HEK293 (cell line): ENCODE measurements around the gene SUPV3L1.

Source experiments
- CTCF ChIA-PET: fragments of 350-600 bp; formaldehyde crosslinking; extraction: SDS; loops from one replicate; lab custom pipeline; 2021; ENCODE audit warnings: antibody characterized with exemption; lab: Yijun Ruan, JAX
- POLR2A ChIA-PET: fragments of 300-600 bp; formaldehyde crosslinking; extraction: SDS; loops from one replicate; lab custom pipeline; 2020; ENCODE audit warnings: antibody characterized with exemption, inconsistent platforms; lab: Yijun Ruan, JAX
- H3K27ac ChIP-seq: fragments of 200-500 bp; sonication (Bioruptor generic); 2 replicates; pipeline ENCODE4 v1.5.1; 2014; ENCODE audit warnings: low read depth, low read length, control low read depth, inconsistent platforms; ENCODE audit errors: extremely low read depth
- H3K36me3 ChIP-seq, 2 experiments: fragments of 200-500 bp in 1 of 2; sonication (Bioruptor generic) in 1 of 2; 1 replicate in 1 of 2; 2 replicates in 1 of 2; pipeline ENCODE4 v1.5.1; 2014 to 2017; ENCODE audit warnings: inconsistent platforms in 2 of 2, low read length in 2 of 2; ENCODE audit not compliant: control insufficient read depth in 2 of 2, insufficient read depth in 1 of 2
- H3K4me1 ChIP-seq: fragments of 200-500 bp; sonication (Bioruptor generic); 2 replicates; pipeline ENCODE4 v1.5.1; 2014; ENCODE audit warnings: mild to moderate bottlenecking, low read length, inconsistent platforms; ENCODE audit not compliant: control insufficient read depth, insufficient read depth
- H3K4me3 ChIP-seq: 2 replicates; pipeline ENCODE4 v1.5.1; 2011; ENCODE audit warnings: low read depth, mild to moderate bottlenecking, control low read depth, low read length, moderate library complexity
- H3K9me3 ChIP-seq: fragments of 200-500 bp; sonication (Bioruptor generic); 2 replicates; pipeline ENCODE4 v1.5.1; 2014; ENCODE audit warnings: low read depth, low read length, inconsistent platforms; ENCODE audit not compliant: control insufficient read depth, insufficient read depth
- HOXD13 ChIP-seq: sonication (generic); formaldehyde crosslinking; IDR thresholded peaks from 2 replicates; pipeline ENCODE4 v1.8.0; 2022; ENCODE audit warnings: missing genetic modification reagents, borderline replicate concordance
- KLF1 ChIP-seq: fragments of 450-650 bp; formaldehyde crosslinking; IDR thresholded peaks from 2 replicates; pipeline ENCODE4 v1.5.1; 2016; ENCODE audit warnings: missing biosample characterization, missing genetic modification characterization
- MEIS1 ChIP-seq: sonication (generic); formaldehyde crosslinking; IDR thresholded peaks from 2 replicates; pipeline ENCODE4 v1.8.1; 2022; ENCODE audit warnings: missing genetic modification reagents, mild to moderate bottlenecking, borderline replicate concordance
- SCRT2 ChIP-seq: fragments of 450-650 bp; formaldehyde crosslinking; IDR thresholded peaks from 2 replicates; pipeline ENCODE4 v1.5.1; 2016; ENCODE audit warnings: missing biosample characterization, missing genetic modification characterization
- ZBTB21 ChIP-seq: fragments of 450-650 bp; formaldehyde crosslinking; IDR thresholded peaks from 2 replicates; pipeline ENCODE4 v1.5.1; 2017; ENCODE audit warnings: missing biosample characterization, missing genetic modification characterization
- ZBTB7A ChIP-seq: fragments of 450-650 bp; formaldehyde crosslinking; IDR thresholded peaks from 2 replicates; pipeline ENCODE4 v1.5.1; 2016; ENCODE audit warnings: low read depth, missing biosample characterization, missing genetic modification characterization
- ZNF10 ChIP-seq: fragments of 450-650 bp; formaldehyde crosslinking; IDR thresholded peaks from 2 replicates; pipeline ENCODE4 v1.5.1; 2017; ENCODE audit warnings: missing biosample characterization, missing genetic modification characterization
- ZNF114 ChIP-seq: fragments of 450-650 bp; formaldehyde crosslinking; IDR thresholded peaks from 2 replicates; pipeline ENCODE4 v1.5.0; 2017; ENCODE audit warnings: missing biosample characterization, missing genetic modification characterization
- ZNF138 ChIP-seq: fragments of 450-650 bp; formaldehyde crosslinking; IDR thresholded peaks from 2 replicates; pipeline ENCODE4 v1.5.1; 2016; ENCODE audit warnings: missing biosample characterization, missing genetic modification characterization, borderline replicate concordance
- ZNF211 ChIP-seq: fragments of 450-650 bp; formaldehyde crosslinking; IDR thresholded peaks from 2 replicates; pipeline ENCODE4 v1.5.1; 2016; ENCODE audit warnings: low read depth, missing biosample characterization, missing genetic modification characterization
- ZNF324 ChIP-seq: fragments of 450-650 bp; formaldehyde crosslinking; IDR thresholded peaks from 2 replicates; pipeline ENCODE4 v1.5.1; 2016; ENCODE audit warnings: missing biosample characterization, missing genetic modification characterization
- ZNF510 ChIP-seq: fragments of 450-650 bp; formaldehyde crosslinking; IDR thresholded peaks from 2 replicates; pipeline ENCODE4 v1.5.1; 2018; ENCODE audit warnings: mild to moderate bottlenecking, missing genetic modification characterization, missing biosample characterization; ENCODE audit not compliant: insufficient replicate concordance
- ZNF621 ChIP-seq: fragments of 450-650 bp; formaldehyde crosslinking; IDR thresholded peaks from 2 replicates; pipeline ENCODE4 v1.5.1; 2017; ENCODE audit warnings: missing biosample characterization, missing genetic modification characterization
- ZNF626 ChIP-seq: fragments of 450-650 bp; sonication (Bioruptor Pico); formaldehyde crosslinking; IDR thresholded peaks from 2 replicates; pipeline ENCODE4 v1.5.1; 2018; ENCODE audit warnings: missing biosample characterization, missing genetic modification characterization, inconsistent platforms
- ZNF843 ChIP-seq: fragments of 450-650 bp; formaldehyde crosslinking; IDR thresholded peaks from 2 replicates; pipeline ENCODE4 v1.5.1; 2016; ENCODE audit warnings: missing biosample characterization, missing genetic modification characterization
- ZSCAN16 ChIP-seq: fragments of 450-650 bp; formaldehyde crosslinking; IDR thresholded peaks from 2 replicates; pipeline ENCODE4 v1.5.1; 2016; ENCODE audit warnings: missing biosample characterization, missing genetic modification characterization
- ZSCAN30 ChIP-seq: fragments of 450-650 bp; IDR thresholded peaks from 2 replicates; pipeline ENCODE4 v1.5.1; 2018; ENCODE audit warnings: missing biosample characterization, mild to moderate bottlenecking, missing genetic modification characterization, moderate library complexity
- TF ChIP-seq, protein P1 (sequence below): fragments of 450-650 bp; formaldehyde crosslinking; IDR thresholded peaks from 2 replicates; pipeline ENCODE4 v1.5.1; 2016; ENCODE audit warnings: missing biosample characterization, missing genetic modification characterization
- TF ChIP-seq, protein P2 (sequence below): fragments of 450-650 bp; formaldehyde crosslinking; IDR thresholded peaks from 2 replicates; pipeline ENCODE4 v1.5.1; 2016; ENCODE audit warnings: missing biosample characterization, missing genetic modification characterization
- TF ChIP-seq, protein P3 (sequence below): fragments of 450-650 bp; formaldehyde crosslinking; IDR thresholded peaks from 2 replicates; pipeline ENCODE4 v1.5.1; 2016; ENCODE audit warnings: missing biosample characterization, missing genetic modification characterization, low read depth
- TF ChIP-seq, protein P4 (sequence below): fragments of 450-650 bp; formaldehyde crosslinking; conservative IDR thresholded peaks from 2 replicates; pipeline ENCODE4 v1.5.1; 2016; ENCODE audit warnings: low read depth, missing biosample characterization, missing genetic modification characterization
- TF ChIP-seq, protein P5 (sequence below): fragments of 450-650 bp; formaldehyde crosslinking; IDR thresholded peaks from 2 replicates; pipeline ENCODE4 v1.5.1; 2016; ENCODE audit warnings: missing biosample characterization, missing genetic modification characterization

The SUPV3L1 gene

DNA sequence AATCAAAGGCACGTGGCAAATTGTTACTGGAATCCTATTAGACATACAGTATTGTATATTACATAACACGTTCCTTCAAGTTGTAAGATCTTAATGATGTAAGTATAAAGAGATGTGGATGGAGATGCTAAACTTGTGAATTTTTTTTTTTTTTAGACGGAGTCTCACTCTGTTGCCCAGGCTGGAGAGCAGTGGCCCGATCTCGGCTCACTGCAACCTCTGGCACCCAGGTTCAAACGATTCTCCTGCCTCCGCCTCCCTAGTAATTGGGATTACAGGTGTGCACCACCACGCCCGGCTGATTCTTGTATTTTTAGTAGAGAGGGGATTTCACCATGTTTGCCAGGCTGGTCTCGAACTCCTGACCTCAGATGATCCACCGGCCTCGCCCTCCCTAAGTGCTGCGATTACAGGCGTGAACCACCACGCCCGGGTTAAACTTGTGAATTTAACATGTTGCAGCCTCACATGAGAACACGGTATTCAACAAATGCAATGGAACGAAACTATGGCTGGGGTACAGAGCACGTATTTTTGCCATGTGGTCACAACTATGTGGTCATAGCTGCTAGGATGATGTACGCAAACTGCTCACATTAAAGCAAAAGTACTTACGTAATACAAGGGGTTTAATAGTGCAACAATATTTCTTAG lies 818 bp upstream of the SUPV3L1 start:
- H3K4me1 ChIP-seq = no peaks in the 10 kb centered on the region
- H3K36me3 ChIP-seq = peaks cover 6 to 10% of the 10 kb centered on the region in 2 experiments; a peak in 2 of 3 replicates
- ChIA-PET CTCF (no interaction called here), POLR2A (interaction anchor here (1.4 kb wide), 1 partner anchor 54 kb away, joined by 6 read pairs; no protein-coding TSS in a partner anchor)
- no peaks in the 10 kb centered on the region for H3K9me3 ChIP-seq
- no peak overlapping the region for H3K27ac ChIP-seq
- H3K4me3 ChIP-seq = peak overlapping the region; percentile 73
- TF ChIP-seq ZBTB21 (tag by site-specific recombination) = peak; percentile 92
- TF ChIP-seq MEIS1 (CRISPR knock-in tag) = no peak
- TF ChIP-seq, protein P1, sequence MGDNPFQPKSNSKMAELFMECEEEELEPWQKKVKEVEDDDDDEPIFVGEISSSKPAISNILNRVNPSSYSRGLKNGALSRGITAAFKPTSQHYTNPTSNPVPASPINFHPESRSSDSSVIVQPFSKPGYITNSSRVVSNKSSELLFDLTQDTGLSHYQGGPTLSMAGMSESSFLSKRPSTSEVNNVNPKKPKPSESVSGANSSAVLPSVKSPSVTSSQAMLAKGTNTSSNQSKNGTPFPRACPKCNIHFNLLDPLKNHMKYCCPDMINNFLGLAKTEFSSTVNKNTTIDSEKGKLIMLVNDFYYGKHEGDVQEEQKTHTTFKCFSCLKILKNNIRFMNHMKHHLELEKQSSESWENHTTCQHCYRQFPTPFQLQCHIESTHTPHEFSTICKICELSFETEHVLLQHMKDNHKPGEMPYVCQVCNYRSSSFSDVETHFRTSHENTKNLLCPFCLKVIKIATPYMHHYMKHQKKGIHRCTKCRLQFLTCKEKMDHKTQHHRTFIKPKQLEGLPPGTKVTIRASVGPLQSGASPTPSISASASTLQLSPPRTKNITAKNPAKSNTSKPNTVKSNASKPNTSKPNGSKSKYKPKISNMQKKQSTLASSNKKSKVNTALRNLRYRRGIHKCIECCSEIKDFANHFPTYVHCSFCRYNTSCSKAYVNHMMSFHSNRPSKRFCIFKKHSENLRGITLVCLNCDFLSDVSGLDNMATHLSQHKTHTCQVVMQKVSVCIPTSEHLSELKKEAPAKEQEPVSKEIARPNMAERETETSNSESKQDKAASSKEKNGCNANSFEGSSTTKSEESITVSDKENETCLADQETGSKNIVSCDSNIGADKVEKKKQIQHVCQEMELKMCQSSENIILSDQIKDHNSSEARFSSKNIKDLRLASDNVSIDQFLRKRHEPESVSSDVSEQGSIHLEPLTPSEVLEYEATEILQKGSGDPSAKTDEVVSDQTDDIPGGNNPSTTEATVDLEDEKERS (tag by site-specific recombination) = no peak
- TF ChIP-seq ZBTB7A (tag by site-specific recombination) = no peak
- TF ChIP-seq SCRT2 = peak; percentile 71
- TF ChIP-seq ZSCAN16 (tag by site-specific recombination) = no peak
- no peak for TF ChIP-seq ZNF114 (tag by site-specific recombination)
- TF ChIP-seq ZNF843 (tag by site-specific recombination) = no peak
- TF ChIP-seq, protein P2, sequence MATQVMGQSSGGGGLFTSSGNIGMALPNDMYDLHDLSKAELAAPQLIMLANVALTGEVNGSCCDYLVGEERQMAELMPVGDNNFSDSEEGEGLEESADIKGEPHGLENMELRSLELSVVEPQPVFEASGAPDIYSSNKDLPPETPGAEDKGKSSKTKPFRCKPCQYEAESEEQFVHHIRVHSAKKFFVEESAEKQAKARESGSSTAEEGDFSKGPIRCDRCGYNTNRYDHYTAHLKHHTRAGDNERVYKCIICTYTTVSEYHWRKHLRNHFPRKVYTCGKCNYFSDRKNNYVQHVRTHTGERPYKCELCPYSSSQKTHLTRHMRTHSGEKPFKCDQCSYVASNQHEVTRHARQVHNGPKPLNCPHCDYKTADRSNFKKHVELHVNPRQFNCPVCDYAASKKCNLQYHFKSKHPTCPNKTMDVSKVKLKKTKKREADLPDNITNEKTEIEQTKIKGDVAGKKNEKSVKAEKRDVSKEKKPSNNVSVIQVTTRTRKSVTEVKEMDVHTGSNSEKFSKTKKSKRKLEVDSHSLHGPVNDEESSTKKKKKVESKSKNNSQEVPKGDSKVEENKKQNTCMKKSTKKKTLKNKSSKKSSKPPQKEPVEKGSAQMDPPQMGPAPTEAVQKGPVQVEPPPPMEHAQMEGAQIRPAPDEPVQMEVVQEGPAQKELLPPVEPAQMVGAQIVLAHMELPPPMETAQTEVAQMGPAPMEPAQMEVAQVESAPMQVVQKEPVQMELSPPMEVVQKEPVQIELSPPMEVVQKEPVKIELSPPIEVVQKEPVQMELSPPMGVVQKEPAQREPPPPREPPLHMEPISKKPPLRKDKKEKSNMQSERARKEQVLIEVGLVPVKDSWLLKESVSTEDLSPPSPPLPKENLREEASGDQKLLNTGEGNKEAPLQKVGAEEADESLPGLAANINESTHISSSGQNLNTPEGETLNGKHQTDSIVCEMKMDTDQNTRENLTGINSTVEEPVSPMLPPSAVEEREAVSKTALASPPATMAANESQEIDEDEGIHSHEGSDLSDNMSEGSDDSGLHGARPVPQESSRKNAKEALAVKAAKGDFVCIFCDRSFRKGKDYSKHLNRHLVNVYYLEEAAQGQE = no peak
- TF ChIP-seq, protein P3, sequence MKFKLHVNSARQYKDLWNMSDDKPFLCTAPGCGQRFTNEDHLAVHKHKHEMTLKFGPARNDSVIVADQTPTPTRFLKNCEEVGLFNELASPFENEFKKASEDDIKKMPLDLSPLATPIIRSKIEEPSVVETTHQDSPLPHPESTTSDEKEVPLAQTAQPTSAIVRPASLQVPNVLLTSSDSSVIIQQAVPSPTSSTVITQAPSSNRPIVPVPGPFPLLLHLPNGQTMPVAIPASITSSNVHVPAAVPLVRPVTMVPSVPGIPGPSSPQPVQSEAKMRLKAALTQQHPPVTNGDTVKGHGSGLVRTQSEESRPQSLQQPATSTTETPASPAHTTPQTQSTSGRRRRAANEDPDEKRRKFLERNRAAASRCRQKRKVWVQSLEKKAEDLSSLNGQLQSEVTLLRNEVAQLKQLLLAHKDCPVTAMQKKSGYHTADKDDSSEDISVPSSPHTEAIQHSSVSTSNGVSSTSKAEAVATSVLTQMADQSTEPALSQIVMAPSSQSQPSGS (tag by site-specific recombination) = peak; percentile 75
- TF ChIP-seq ZNF324 (tag by site-specific recombination) = no peak
- TF ChIP-seq ZNF626 (tag by site-specific recombination) = no peak
- TF ChIP-seq ZNF138 (tag by site-specific recombination) = no peak
- TF ChIP-seq ZNF621 (tag by site-specific recombination) = no peak
- TF ChIP-seq ZNF10 (tag by site-specific recombination) = no peak
- TF ChIP-seq ZNF510 = no peak
- TF ChIP-seq, protein P4, sequence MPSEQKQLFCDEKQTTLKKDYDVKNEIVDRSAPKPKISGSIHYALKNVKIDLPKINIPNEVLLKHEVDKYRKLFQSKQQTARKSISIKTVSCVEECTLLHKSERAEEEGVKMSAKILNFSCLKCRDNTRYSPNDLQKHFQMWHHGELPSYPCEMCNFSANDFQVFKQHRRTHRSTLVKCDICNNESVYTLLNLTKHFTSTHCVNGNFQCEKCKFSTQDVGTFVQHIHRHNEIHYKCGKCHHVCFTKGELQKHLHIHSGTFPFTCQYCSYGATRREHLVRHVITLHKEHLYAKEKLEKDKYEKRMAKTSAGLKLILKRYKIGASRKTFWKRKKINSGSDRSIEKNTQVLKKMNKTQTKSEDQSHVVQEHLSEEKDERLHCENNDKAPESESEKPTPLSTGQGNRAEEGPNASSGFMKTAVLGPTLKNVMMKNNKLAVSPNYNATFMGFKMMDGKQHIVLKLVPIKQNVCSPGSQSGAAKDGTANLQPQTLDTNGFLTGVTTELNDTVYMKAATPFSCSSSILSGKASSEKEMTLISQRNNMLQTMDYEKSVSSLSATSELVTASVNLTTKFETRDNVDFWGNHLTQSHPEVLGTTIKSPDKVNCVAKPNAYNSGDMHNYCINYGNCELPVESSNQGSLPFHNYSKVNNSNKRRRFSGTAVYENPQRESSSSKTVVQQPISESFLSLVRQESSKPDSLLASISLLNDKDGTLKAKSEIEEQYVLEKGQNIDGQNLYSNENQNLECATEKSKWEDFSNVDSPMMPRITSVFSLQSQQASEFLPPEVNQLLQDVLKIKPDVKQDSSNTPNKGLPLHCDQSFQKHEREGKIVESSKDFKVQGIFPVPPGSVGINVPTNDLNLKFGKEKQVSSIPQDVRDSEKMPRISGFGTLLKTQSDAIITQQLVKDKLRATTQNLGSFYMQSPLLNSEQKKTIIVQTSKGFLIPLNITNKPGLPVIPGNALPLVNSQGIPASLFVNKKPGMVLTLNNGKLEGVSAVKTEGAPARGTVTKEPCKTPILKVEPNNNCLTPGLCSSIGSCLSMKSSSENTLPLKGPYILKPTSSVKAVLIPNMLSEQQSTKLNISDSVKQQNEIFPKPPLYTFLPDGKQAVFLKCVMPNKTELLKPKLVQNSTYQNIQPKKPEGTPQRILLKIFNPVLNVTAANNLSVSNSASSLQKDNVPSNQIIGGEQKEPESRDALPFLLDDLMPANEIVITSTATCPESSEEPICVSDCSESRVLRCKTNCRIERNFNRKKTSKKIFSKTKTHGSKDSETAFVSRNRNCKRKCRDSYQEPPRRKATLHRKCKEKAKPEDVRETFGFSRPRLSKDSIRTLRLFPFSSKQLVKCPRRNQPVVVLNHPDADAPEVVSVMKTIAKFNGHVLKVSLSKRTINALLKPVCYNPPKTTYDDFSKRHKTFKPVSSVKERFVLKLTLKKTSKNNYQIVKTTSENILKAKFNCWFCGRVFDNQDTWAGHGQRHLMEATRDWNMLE (tag by site-specific recombination) = no peak
- TF ChIP-seq ZNF211 = no peak
- no peak for TF ChIP-seq HOXD13 (CRISPR knock-in tag)
- TF ChIP-seq, protein P5, sequence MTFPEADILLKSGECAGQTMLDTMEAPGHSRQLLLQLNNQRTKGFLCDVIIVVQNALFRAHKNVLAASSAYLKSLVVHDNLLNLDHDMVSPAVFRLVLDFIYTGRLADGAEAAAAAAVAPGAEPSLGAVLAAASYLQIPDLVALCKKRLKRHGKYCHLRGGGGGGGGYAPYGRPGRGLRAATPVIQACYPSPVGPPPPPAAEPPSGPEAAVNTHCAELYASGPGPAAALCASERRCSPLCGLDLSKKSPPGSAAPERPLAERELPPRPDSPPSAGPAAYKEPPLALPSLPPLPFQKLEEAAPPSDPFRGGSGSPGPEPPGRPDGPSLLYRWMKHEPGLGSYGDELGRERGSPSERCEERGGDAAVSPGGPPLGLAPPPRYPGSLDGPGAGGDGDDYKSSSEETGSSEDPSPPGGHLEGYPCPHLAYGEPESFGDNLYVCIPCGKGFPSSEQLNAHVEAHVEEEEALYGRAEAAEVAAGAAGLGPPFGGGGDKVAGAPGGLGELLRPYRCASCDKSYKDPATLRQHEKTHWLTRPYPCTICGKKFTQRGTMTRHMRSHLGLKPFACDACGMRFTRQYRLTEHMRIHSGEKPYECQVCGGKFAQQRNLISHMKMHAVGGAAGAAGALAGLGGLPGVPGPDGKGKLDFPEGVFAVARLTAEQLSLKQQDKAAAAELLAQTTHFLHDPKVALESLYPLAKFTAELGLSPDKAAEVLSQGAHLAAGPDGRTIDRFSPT (tag by site-specific recombination) = no peak
- TF ChIP-seq KLF1 (tag by site-specific recombination) = peak; percentile 45; the same call in 1 of the 2 replicates
- no peak for TF ChIP-seq ZSCAN30 (tag by site-specific recombination)
